Effector memory CD4-positive, alpha-beta T cell (primary cell): ENCODE measurements around the gene TBX19.

Source experiments
- DNase-seq, 3 donors: peaks; one replicate each; pipeline ENCODE4 v3.0.0-alpha.2; 2020
- H3K27ac ChIP-seq: 2 replicates; pipeline ENCODE4 v1.7.0; 2013; ENCODE audit warnings: mild to moderate bottlenecking, low read length, moderate library complexity; ENCODE audit not compliant: insufficient read depth, poor library complexity, severe bottlenecking
- H3K27me3 ChIP-seq: replicated peaks from 2 replicates; pipeline ENCODE4 v1.7.0; 2013; ENCODE audit warnings: mild to moderate bottlenecking, low read length; ENCODE audit not compliant: insufficient read depth, control insufficient read depth, poor library complexity, severe bottlenecking
- H3K36me3 ChIP-seq: 2 replicates; pipeline ENCODE4 v1.7.0; 2013; ENCODE audit warnings: mild to moderate bottlenecking, low read length, moderate library complexity; ENCODE audit not compliant: control insufficient read depth, insufficient read depth
- H3K4me1 ChIP-seq: 2 replicates; pipeline ENCODE4 v1.7.0; 2013; ENCODE audit warnings: low read length, mild to moderate bottlenecking; ENCODE audit not compliant: control insufficient read depth, insufficient read depth, poor library complexity, severe bottlenecking
- H3K4me3 ChIP-seq: 2 replicates; pipeline ENCODE4 v1.7.0; 2013; ENCODE audit warnings: low read length, low read depth, mild to moderate bottlenecking; ENCODE audit not compliant: insufficient read depth, poor library complexity, severe bottlenecking
- H3K9me3 ChIP-seq: 2 replicates; pipeline ENCODE4 v1.7.0; 2013; ENCODE audit warnings: mild to moderate bottlenecking, low read length, moderate library complexity; ENCODE audit not compliant: control insufficient read depth

TBX19 gene

DNA sequence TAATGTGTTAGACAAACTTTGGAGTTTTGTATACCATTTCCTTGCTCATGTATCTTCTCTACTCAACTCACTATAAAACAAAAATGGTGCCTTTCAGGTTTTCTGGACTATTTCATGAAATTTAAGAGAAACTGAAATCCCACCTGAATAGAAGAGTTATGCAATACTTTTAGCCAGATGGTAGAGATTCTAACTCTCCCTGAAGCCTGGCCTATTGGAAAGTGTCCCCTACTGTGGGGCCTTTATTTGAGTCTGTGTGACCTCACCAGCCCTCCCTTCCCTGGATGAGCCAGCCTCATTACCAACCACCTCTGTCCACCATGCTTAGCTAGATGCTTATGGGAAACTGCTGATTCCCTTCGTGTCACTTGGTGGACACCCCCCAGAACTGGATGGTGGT lies 35.5 kb downstream of the TBX19 start:
- H3K36me3 ChIP-seq, result peaks cover 4% of the 10 kb centered on the region
- no peak overlapping the region for H3K27ac ChIP-seq
- H3K27me3 ChIP-seq, result no peaks in the 10 kb centered on the region
- H3K9me3 ChIP-seq, result no peaks in the 10 kb centered on the region
- H3K4me3 ChIP-seq, result no peak overlapping the region
- DNase-seq, result no peak
- no peaks in the 10 kb centered on the region for H3K4me1 ChIP-seq

DNA sequence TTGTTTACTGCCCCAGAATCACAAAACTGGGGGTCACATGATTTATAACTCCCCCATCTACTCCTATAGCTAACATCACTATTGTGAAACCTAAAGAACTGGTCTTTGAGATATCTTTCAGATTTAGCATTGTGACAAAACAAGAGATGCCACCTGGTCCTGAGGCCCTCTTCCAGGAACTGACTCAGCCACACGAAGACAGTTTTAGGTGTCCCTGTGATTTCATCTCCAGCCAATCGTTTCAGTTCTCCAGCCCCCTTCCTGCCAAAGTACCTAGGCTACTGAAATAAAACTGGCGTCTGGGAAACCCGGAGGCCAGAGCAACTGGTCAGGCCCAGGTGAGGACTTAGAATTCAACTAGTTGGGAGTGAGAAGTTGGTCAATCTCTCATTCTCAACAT lies 36.6 kb downstream of the TBX19 start:
- Histone ChIP-seq H3K4me3 (no peak overlapping the region), H3K27me3 (no peaks in the 10 kb centered on the region), H3K4me1 (no peaks in the 10 kb centered on the region), H3K9me3 (no peaks in the 10 kb centered on the region), H3K27ac (no peak overlapping the region), H3K36me3 (peaks cover 4% of the 10 kb centered on the region)
- DNase-seq, result no peak

DNA sequence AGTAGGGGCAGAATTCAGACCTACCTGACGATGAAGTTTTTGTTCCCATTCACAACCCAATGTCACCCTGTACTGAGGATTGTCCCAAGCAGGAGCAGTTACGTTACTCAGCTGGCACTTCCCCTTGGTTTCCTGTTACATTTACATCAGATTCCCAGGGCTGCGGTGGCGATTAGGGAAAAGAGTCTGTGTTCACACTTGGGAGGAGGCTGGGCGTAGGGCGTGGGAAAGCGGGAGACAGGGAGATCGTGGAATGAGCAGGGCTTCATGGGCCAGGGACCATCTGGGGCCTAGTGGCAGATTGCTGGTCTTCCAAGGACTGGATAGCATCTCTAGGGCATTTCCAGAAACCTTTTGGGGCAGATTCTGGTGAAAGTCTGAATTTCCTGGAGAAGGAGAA lies 39.0 kb downstream of the TBX19 start:
- no peaks in the 10 kb centered on the region for H3K36me3 ChIP-seq
- DNase-seq, result no peak
- H3K4me1 ChIP-seq, result no peaks in the 10 kb centered on the region
- no peak overlapping the region for H3K4me3 ChIP-seq
- no peaks in the 10 kb centered on the region for H3K9me3 ChIP-seq
- H3K27ac ChIP-seq, result no peak overlapping the region
- H3K27me3 ChIP-seq, result no peaks in the 10 kb centered on the region

DNA sequence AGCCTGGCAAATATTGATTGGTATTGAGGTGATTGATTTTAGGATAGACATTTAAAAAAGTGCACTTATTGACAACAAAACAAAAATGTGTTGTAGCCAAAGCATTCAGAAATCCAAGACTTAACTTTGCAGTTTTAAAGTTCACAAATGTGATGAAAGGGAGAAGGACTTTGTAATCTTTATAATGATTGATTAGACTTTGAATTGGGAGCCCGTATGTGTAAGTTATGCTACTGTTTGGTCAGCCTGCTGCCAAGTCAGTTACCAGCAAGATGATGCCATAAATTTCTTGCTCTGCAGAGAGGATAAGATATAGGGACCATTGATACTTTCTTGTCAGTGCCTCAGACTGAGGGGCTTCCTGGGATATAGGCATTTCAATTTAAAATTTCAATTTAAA lies 39.5 kb downstream of the TBX19 start:
- no peak for DNase-seq
- no peaks in the 10 kb centered on the region for H3K27me3 ChIP-seq
- no peaks in the 10 kb centered on the region for H3K36me3 ChIP-seq
- H3K27ac ChIP-seq, result no peak overlapping the region
- H3K4me3 ChIP-seq, result no peak overlapping the region
- H3K4me1 ChIP-seq, result no peaks in the 10 kb centered on the region
- no peaks in the 10 kb centered on the region for H3K9me3 ChIP-seq

DNA sequence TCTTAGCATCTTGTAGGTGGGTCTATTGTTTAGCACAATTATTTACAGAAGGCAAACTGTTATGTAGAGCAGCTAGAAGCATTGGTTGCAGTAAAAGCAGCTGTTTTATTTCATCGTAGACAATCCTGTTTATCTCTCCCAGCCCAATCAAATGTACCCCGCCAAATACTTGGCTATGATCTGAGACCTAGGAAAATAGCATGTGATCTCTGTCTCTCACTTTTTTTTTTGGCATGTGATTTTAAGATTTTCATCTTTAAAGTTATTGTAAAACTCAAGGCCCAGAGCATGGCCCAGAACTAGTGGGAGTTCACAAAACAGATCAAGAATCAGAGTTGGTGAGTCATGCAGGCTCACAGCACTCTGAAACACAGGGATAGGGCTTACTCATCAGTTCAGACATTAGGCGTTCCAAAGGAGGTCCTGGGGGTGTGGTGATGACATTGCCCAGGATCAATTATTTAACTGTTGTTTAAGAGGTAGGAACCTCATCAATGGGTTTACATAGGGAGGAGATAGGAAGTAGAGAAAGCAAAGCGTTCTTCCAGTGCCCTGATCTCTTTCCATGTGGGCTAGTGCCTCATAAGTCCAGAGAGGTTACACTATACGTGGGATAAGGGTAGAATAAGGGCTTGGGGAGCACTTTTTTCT lies 40.2 kb downstream of the TBX19 start:
- Histone ChIP-seq H3K27ac (no peak overlapping the region), H3K4me1 (no peaks in the 10 kb centered on the region)
- DNase-seq, result no peak

DNA sequence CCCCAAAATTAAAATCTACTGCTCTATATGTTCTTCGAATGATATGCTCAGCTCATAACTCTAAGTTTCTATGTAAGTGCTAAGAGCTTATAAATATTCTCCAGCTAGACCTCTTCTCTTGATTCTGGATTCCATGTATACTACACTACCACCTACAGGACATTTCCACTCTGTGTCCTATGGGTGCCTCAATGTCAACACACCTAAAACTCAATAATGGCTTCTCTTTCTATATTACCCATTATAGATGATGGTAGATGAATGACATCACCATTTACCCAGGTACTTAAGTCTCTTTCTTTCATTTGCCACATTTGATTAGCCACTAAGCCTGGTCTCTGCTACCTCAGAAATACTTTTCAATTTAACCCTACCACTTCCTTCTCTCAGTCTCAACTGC lies 41.3 kb downstream of the TBX19 start:
- no peaks in the 10 kb centered on the region for H3K36me3 ChIP-seq
- no peaks in the 10 kb centered on the region for H3K4me1 ChIP-seq
- H3K27me3 ChIP-seq, result no peaks in the 10 kb centered on the region
- DNase-seq, result no peak
- H3K4me3 ChIP-seq, result no peak overlapping the region
- no peaks in the 10 kb centered on the region for H3K9me3 ChIP-seq
- no peak overlapping the region for H3K27ac ChIP-seq

More for the DNA sequence above, 40.2 kb downstream of the TBX19 start:
- H3K36me3 ChIP-seq, result no peaks in the 10 kb centered on the region
- H3K4me3 ChIP-seq, result no peak overlapping the region
- no peaks in the 10 kb centered on the region for H3K27me3 ChIP-seq
- H3K9me3 ChIP-seq, result no peaks in the 10 kb centered on the region

DNA sequence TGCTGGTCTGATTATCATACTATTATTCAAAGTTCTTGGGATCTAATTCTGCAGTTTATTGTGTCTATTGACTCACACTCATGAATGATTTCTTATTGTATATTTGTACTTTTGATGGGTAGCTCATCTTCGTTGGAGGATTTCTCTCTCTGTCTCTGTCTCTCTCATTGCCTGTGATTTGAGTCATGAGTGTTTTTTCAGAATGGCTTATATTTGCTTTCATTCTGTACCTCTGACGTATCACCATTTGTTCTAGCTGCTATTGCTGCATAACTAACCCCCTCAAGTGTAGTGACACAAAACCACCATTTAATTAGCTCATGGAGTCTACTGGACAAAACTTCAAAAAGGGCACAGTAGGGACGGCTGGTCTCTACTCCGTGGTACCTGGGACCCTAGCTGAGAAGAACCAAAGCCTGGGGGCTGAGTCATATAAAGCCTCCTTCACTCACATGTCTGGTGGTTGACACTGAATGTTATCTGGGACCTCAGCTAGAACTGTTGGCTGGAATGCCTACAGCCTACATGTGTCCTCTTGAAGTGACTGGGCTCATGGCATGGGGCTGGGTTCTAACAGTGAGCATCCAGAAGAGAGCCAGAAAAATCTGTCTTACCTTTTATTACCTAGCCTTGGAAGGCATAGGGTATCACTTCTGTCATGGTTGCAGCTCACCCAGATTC lies 44.2 kb downstream of the TBX19 start:
- Histone ChIP-seq H3K36me3 (no peaks in the 10 kb centered on the region), H3K27me3 (no peaks in the 10 kb centered on the region), H3K4me1 (no peaks in the 10 kb centered on the region), H3K27ac (no peak overlapping the region), H3K9me3 (no peaks in the 10 kb centered on the region), H3K4me3 (no peak overlapping the region)
- DNase-seq, result no peak

DNA sequence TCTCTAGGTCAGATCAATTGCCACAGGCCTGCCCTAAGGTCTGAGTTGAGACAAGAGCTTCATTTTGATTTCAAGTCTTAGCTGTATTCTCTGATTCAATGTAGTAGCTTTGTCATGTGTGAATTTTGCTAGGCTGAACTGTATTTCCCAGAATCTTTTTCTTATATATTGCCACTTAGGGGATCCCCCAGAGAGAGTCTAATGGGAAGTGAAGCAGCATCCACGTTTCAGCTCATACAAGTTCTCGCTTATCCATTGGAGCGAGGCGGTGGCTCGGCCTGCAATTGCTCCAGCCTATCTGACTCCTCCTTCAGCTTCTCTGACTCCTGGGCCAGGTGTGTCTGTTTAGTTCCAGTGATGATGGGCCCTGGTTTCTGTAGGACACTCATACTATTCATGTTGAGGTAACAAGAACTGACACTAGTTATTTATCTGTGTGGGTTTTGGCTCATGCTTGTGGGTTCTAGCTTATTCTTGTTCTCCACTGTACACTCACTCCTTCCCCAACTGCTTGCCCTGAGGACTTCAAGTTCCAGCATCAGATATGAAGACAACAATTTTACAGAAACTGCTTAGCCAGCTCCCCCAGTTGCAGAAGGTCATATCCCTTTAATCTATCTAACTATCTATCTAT lies 48.2 kb downstream of the TBX19 start:
- no peaks in the 10 kb centered on the region for H3K9me3 ChIP-seq
- H3K36me3 ChIP-seq, result no peaks in the 10 kb centered on the region
- H3K27ac ChIP-seq, result no peak overlapping the region
- no peaks in the 10 kb centered on the region for H3K27me3 ChIP-seq
- no peak for DNase-seq
- no peak overlapping the region for H3K4me3 ChIP-seq
- H3K4me1 ChIP-seq, result no peaks in the 10 kb centered on the region

DNA sequence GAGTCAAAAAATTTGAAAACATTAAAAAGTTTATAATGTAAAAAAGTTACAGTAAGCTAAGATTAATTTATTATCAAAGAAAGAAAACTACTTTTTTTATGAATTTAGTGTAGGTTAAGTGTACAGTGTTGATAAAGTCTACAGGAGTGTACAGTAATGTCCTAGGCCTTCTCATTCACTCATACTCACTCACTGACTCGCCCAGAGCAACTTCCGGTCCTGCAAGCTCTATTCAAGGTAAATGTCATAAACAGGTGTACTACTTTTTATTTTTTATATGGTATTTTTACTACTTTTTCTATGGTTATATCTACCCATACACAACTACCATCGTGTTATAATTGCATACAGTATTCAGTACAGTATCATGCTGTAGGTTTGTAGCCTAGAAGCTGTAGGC lies 49.6 kb downstream of the TBX19 start:
- no peaks in the 10 kb centered on the region for H3K9me3 ChIP-seq
- H3K4me3 ChIP-seq, result no peak overlapping the region
- no peak for DNase-seq
- no peaks in the 10 kb centered on the region for H3K36me3 ChIP-seq
- no peaks in the 10 kb centered on the region for H3K4me1 ChIP-seq
- no peaks in the 10 kb centered on the region for H3K27me3 ChIP-seq
- H3K27ac ChIP-seq, result no peak overlapping the region

DNA sequence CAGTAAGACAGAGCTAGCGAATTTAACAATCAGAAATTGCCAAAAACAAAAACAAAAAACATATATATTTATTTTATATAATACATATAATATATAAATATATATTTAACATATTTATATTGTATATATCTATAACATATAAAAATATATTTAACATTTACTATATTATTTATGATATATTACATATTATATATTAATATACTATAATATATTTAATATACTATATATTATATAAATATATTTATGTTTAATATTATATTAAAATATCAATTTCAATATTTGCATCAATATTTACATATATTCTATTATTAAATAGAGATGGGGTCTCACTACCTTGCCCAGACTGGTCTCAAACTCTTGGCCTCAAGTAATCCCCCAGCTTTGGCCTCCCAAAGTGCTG lies 50.9 kb downstream of the TBX19 start:
- no peaks in the 10 kb centered on the region for H3K9me3 ChIP-seq
- no peaks in the 10 kb centered on the region for H3K4me1 ChIP-seq
- no peaks in the 10 kb centered on the region for H3K36me3 ChIP-seq
- H3K4me3 ChIP-seq, result no peak overlapping the region
- no peak overlapping the region for H3K27ac ChIP-seq
- DNase-seq, result no peak
- no peaks in the 10 kb centered on the region for H3K27me3 ChIP-seq
